Panc1 (cell line): ENCODE data around the gene RANBP1. TPM values are rescaled to one million over a fixed set of nuclear protein-coding genes. Genes with fewer than 3 reads are reported as not detected.

Experiments
- ATAC-seq: fragments of 200-7000 bp; cut with Tn5 transposase; 2 replicates; pipeline ENCODE4 v1.9.1; 2020; ENCODE audit warnings: mild to moderate bottlenecking, moderate library complexity
- BruUV-seq: library from RNA; stranded (reverse); fragments of 400-500 nt; replicated peaks from 2 replicates; lab custom pipeline; 2021; lab: Mats Ljungman, UMichigan
- CTCF ChIA-PET: fragments of 300-600 bp; sonication (Branson Sonifier 250); formaldehyde crosslinking; loops from one replicate; lab custom pipeline; 2022; ENCODE audit warnings: antibody characterized with exemption; lab: Charles Lee
- POLR2A ChIA-PET: fragments of 300-600 bp; sonication (Branson Sonifier 250); formaldehyde crosslinking; loops from one replicate; lab custom pipeline; 2022; ENCODE audit warnings: antibody characterized with exemption; lab: Charles Lee
- DNase-seq: peaks from one replicate; pipeline ENCODE4 v3.0.0-alpha.2; 2010; ENCODE audit warnings: low read depth, low spot score
- H3K27ac ChIP-seq: 2 replicates; pipeline ENCODE4 v1.5.1; 2011; ENCODE audit warnings: mild to moderate bottlenecking, low read length, inconsistent platforms
- H3K27me3 ChIP-seq: fragments of 200-500 bp; sonication (Bioruptor generic); 2 replicates; pipeline ENCODE4 v1.6.0; 2014; ENCODE audit warnings: low read length, inconsistent platforms; ENCODE audit not compliant: control insufficient read depth, insufficient read depth
- H3K36me3 ChIP-seq: fragments of 200-500 bp; sonication (Bioruptor generic); 2 replicates; pipeline ENCODE4 v1.5.1; 2014; ENCODE audit warnings: inconsistent platforms, mild to moderate bottlenecking, low read length, moderate library complexity; ENCODE audit not compliant: control insufficient read depth, insufficient read depth
- H3K4me1 ChIP-seq: 2 replicates; pipeline ENCODE4 v1.5.1; 2011; ENCODE audit warnings: inconsistent platforms, mild to moderate bottlenecking, low read length, moderate library complexity; ENCODE audit not compliant: control insufficient read depth, insufficient read depth
- H3K4me3 ChIP-seq, 2 experiments: 2 replicates each; pipeline ENCODE4 v1.5.1; 2011 to 2012; ENCODE audit warnings: low read depth in 2 of 2, low read length in 2 of 2, mild to moderate bottlenecking in 2 of 2, inconsistent platforms in 1 of 2, moderate library complexity in 1 of 2
- H3K9me3 ChIP-seq: fragments of 200-500 bp; sonication (Bioruptor generic); 2 replicates; pipeline ENCODE4 v1.5.1; 2014; ENCODE audit warnings: low read depth, mild to moderate bottlenecking, inconsistent platforms, low read length, moderate library complexity; ENCODE audit not compliant: control insufficient read depth, insufficient read depth
- POLR2AphosphoS5 ChIP-seq: IDR thresholded peaks from 2 replicates; pipeline ENCODE4 v1.6.1; 2012; ENCODE audit warnings: mild to moderate bottlenecking, low read depth, low read length, moderate library complexity
- SIN3A ChIP-seq: IDR thresholded peaks from 2 replicates; pipeline ENCODE4 v1.6.1; 2012; ENCODE audit warnings: low read depth, mild to moderate bottlenecking, low read length, moderate library complexity, borderline replicate concordance; ENCODE audit not compliant: insufficient read depth
- TCF7L2 ChIP-seq: IDR thresholded peaks from 2 replicates; pipeline ENCODE4 v1.6.1; 2011; ENCODE audit warnings: mild to moderate bottlenecking, low read depth, low read length, inconsistent platforms
- in situ Hi-C: cut with HindIII; loops from 2 replicates; pipeline ENCODE4 v1.10.0; 2016; ENCODE audit warnings: low sequenced_read_pairs, low pct_unique_long_range_greater_than_20kb
- intact Hi-C: fragments of 100-400 bp; cut with micrococcal nuclease; formaldehyde crosslinking; loops from one replicate; pipeline ENCODE4 v1.10.0; 2022; ENCODE audit not compliant: unreplicated experiment
- total RNA-seq: library from RNA; stranded (reverse); gene quantifications from one replicate; pipeline ENCODE4 v1.2.1, GENCODE V29; 2021; ENCODE audit not compliant: unreplicated experiment
- TF ChIP-seq, protein P1 (sequence below): fragments of 450-650 bp; IDR thresholded peaks from 2 replicates; pipeline ENCODE4 v1.5.1; 2017; ENCODE audit warnings: mild to moderate bottlenecking
- TF ChIP-seq, protein P2 (sequence below), 2 experiments: IDR thresholded peaks; 2 replicates each; pipeline ENCODE4 v1.6.1; 2011 to 2012; ENCODE audit warnings: low read depth in 2 of 2, control low read depth in 1 of 2, low read length in 1 of 2, mild to moderate bottlenecking in 1 of 2, moderate library complexity in 1 of 2; ENCODE audit not compliant: insufficient read depth in 1 of 2

RANBP1 gene
- total RNA-seq, 1 experiment from 2014 or later = 232 TPM

DNA sequence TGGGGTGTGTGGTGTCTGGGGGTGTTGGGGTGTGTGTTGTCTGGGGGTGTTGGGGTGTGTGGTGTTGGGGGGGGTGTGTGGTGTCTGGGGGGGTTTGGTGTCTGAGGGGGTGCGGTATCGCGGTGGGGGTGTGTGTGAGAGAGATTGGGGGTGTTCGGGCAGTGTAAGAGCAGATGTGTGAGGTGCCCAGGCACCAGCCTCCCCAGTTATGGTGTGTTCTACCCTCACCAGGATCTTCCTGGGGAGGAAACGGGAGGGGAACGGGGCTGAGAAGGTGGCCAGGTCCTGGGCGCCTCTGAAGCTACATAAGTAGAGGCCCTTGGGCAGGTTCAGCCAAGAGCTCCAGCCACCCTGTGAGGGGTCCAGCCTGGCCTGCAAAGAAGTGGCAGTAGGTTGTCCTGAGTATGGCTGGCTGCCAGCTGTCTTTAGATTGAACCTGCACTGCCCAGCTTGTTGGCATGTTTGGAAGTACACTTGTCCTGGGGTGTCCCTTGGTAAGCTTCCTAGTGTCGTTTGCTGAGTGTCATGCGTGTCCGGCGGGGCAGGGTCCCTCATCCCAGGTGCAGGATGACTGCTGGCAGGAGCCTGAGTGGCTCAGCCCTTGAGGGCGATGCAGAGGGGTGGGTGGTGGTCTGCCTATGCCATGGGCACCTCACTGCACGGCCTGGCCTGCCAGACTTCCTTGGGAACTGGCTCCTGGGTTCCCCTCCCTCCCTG is 7.6 kb downstream of the RANBP1 start:
- Histone ChIP-seq H3K27ac (no peak overlapping the region), H3K9me3 (no peaks in the 10 kb centered on the region), H3K4me3 (no peak overlapping the region), H3K36me3 (peaks cover 12% of the 10 kb centered on the region), H3K27me3 (no peaks in the 10 kb centered on the region), H3K4me1 (peaks cover 6% of the 10 kb centered on the region)
- intact Hi-C loops = no loop called here
- ChIA-PET POLR2A (no interaction called here), CTCF (no interaction called here)
- TF ChIP-seq, protein P1, sequence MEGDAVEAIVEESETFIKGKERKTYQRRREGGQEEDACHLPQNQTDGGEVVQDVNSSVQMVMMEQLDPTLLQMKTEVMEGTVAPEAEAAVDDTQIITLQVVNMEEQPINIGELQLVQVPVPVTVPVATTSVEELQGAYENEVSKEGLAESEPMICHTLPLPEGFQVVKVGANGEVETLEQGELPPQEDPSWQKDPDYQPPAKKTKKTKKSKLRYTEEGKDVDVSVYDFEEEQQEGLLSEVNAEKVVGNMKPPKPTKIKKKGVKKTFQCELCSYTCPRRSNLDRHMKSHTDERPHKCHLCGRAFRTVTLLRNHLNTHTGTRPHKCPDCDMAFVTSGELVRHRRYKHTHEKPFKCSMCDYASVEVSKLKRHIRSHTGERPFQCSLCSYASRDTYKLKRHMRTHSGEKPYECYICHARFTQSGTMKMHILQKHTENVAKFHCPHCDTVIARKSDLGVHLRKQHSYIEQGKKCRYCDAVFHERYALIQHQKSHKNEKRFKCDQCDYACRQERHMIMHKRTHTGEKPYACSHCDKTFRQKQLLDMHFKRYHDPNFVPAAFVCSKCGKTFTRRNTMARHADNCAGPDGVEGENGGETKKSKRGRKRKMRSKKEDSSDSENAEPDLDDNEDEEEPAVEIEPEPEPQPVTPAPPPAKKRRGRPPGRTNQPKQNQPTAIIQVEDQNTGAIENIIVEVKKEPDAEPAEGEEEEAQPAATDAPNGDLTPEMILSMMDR = no peak
- no peak for TF ChIP-seq POLR2AphosphoS5
- TF ChIP-seq, protein P2, sequence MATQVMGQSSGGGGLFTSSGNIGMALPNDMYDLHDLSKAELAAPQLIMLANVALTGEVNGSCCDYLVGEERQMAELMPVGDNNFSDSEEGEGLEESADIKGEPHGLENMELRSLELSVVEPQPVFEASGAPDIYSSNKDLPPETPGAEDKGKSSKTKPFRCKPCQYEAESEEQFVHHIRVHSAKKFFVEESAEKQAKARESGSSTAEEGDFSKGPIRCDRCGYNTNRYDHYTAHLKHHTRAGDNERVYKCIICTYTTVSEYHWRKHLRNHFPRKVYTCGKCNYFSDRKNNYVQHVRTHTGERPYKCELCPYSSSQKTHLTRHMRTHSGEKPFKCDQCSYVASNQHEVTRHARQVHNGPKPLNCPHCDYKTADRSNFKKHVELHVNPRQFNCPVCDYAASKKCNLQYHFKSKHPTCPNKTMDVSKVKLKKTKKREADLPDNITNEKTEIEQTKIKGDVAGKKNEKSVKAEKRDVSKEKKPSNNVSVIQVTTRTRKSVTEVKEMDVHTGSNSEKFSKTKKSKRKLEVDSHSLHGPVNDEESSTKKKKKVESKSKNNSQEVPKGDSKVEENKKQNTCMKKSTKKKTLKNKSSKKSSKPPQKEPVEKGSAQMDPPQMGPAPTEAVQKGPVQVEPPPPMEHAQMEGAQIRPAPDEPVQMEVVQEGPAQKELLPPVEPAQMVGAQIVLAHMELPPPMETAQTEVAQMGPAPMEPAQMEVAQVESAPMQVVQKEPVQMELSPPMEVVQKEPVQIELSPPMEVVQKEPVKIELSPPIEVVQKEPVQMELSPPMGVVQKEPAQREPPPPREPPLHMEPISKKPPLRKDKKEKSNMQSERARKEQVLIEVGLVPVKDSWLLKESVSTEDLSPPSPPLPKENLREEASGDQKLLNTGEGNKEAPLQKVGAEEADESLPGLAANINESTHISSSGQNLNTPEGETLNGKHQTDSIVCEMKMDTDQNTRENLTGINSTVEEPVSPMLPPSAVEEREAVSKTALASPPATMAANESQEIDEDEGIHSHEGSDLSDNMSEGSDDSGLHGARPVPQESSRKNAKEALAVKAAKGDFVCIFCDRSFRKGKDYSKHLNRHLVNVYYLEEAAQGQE (IDR thresholded peaks at IDR 0.05; ENCODE audit: insufficient read depth in 1 of 2, low read depth in 2 of 2, low read length in 1 of 2) = no peak
- TF ChIP-seq SIN3A = no peak
- BruUV-seq = no TSS peak
- in situ Hi-C loops = no loop called here
- DNase-seq (no peak), ATAC-seq (no peak)

DNA sequence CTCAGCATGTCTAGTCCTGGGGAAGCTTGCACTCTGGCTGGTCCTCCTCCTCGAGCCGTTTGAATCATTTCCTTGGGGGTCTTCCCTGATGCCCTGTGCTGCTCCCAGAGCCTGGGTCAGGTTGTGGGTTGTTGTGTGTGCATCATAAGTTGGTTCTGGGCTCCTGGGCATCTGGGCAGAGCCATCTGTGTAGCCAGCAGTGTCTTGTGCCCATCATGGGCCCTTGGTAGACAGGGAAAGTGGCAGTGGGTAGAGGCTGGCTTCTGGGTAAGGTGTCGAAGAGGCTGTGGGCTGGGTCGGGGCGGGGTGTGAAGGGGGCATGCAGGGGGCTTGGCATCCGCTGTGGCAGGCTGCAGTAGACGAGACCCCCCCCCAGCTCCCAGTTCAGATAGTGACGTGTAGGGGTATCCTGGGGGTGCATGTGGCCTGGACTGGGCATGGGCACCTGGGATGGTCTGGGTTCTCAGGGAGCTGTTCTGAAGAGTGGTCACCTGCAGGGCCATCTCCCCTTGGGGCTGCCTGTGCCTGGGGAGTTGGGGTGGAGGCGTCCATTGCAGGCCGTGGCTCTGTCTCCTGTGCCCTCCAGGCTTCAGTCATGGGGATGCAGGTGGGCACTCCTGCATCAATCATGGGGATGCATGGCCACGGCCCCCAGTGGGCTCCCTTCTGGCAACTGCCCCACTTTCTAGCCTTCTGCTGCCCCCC is 8.3 kb downstream of the RANBP1 start:
- no TSS peak for BruUV-seq
- DNase-seq (no peak), ATAC-seq (no peak)
- H3K36me3 ChIP-seq = peaks cover 7% of the 10 kb centered on the region; the same call in 1 of the 2 replicates
- no peaks in the 10 kb centered on the region for H3K9me3 ChIP-seq
- no peak overlapping the region for H3K4me3 ChIP-seq
- in situ Hi-C loops = no loop called here
- intact Hi-C loops = no loop called here
- POLR2A ChIA-PET = no interaction called here
- H3K27ac ChIP-seq = no peak overlapping the region
- H3K27me3 ChIP-seq = no peaks in the 10 kb centered on the region
- peaks cover under 1% of the 10 kb centered on the region for H3K4me1 ChIP-seq
- CTCF ChIA-PET = no interaction called here
- TF ChIP-seq SIN3A = no peak
- TF ChIP-seq, protein P1 = no peak
- TF ChIP-seq, protein P2 (IDR thresholded peaks at IDR 0.05; ENCODE audit: insufficient read depth in 1 of 2, low read depth in 2 of 2, low read length in 1 of 2) = no peak
- no peak for TF ChIP-seq POLR2AphosphoS5
- TF ChIP-seq TCF7L2 = no peak
